GM21526 (cell line): ENCODE data around the gene GLIPR1.
"Not testable (repeated sequence)": the region's sequence is repeated elsewhere in the genome, so short reads cannot be mapped to it uniquely, and the experiment has no call there.

ENCODE experiments used
- ATAC-seq: cut with Tn5 transposase; IDR thresholded peaks from one replicate; pipeline ENCODE4 v1.9.1; 2021; ENCODE audit warnings: moderate library complexity; ENCODE audit not compliant: unreplicated experiment, low FRiP score

GLIPR1 gene

DNA sequence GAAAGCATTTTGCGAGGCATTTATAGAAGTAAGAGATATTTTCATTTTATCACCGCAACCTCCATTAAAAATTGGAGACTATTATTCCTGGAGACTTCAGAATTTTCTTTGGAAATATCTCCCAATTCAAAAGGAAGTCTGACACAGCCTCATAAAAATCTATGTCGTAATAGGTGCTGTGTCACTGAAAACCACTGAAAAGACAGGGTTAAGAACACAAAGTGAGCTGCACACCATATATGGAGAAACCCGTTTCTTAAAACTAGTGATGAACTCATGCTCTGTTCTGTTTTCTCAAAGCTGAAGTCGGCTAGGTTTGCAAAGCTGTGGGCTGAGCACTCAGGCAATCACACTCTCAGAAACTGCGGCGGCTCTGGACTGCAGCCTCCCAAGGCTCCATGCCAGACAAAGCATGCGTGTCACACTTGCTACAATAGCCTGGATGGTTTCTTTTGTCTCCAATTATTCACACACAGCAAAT lies at the start of gene GLIPR1:
GLIPR1 (plus strand) TSS at position 287 of the 481 bp plus-strand sequence; CDS start at position 413, 126 bp downstream.
- peak; percentile 94 for ATAC-seq

DNA sequence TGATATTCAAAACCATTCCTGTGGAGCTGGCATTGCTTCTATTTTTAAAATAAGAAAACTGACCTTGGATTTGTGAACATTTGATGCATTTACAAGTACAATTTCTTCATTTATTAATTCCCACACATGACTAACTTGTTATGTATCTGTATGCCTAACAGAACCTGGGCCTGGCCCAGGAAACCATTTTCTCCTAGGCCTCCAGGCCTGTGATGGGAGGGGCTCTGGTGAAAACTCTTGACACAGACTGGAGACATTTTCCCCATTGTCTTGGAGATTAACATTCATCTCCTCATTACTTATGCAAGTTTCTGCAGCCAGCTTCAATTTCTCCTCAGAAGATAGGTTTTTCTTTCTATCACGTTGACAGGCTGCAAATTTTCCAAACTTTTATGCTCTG lies 47.6 kb upstream of the GLIPR1 start:
- no peak for ATAC-seq

DNA sequence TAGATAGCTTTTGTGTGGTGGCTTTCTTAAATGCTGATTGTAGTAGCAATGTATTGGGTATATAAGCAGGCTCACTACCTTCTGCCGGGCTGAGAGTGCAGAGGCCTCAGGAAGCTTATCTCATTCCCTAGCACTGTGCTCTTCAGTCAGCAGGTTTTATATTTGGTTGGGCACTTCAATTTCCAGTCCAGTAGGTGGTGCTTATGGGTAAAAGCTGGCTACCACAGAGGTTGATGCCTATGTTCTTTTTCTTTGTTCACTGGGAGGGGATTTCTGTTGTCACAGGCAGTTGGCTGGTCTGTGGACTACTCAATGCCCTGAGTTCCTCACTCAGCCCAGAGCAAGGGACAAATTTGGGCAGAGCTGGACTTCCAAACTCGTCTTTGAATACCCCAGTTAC lies 43.0 kb upstream of the GLIPR1 start:
- no peak for ATAC-seq

DNA sequence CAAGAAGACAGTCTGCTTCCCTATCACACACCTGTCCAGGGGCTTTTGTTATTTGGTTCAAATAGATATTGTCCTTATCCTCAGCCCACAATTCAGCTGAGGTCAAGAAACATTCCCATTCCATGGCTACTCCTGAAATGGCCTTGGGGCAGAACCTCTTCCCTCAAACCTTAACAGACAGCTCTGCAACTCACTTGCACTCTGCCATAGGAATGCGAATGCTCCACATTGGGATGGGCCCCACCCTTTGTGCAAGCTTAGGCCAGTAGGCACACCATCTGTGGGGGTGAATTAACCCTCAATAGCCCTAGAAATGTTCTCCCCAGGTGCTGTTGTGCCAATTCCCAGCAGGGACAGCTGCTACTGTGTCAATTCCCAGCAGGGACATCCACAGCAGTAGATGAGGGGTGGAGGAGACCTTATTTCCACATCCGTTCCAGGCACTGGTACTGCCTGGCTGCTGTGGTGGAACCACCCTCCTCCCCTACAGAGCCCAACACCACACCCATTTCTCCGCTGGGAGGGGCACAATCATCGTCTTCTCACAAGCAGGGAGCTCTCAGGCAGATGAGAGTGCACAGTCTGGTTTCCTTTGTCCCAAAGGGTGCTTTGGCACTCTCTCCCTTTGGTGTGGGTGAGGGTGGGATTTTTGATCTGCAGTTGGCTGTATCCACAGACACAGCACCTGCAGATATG lies 42.3 kb upstream of the GLIPR1 start:
- ATAC-seq, result no peak

DNA sequence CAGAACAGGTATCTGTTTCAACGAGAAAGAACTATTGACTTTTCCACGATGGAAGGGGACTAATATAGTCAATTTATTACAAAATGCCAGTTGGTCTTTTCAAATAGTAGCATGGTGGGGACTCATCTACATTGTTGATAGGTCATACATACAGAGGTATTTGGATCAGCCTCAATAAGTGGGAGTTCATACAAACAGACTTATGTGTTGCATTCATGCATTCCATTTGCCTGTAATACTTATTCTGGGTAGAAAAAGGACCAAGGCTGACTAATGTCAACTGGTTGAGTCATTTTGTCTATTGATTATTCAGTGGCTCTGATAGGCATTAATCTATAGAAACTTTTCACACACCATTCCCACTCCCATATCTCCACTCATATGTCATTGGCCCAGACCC lies 41.5 kb upstream of the GLIPR1 start:
- no peak for ATAC-seq

DNA sequence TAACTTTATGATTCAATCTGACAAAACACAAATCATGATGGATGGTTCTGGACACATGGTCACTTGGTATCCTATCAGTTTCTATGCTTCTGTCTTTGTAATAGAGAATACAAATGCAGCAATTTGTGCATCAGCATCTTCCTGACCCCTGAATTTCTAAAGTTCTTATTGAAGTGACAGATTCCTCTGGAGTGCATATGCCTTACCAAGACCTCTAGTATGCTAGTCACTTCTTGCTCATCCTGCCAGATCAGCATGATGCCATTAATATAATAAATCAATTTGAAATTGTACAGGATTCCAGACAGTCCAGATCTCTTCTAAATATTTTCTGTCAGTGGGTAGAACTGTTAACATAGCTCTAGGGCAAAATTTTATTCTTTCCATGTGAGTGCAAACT lies 40.6 kb upstream of the GLIPR1 start:
- ATAC-seq, result no peak

DNA sequence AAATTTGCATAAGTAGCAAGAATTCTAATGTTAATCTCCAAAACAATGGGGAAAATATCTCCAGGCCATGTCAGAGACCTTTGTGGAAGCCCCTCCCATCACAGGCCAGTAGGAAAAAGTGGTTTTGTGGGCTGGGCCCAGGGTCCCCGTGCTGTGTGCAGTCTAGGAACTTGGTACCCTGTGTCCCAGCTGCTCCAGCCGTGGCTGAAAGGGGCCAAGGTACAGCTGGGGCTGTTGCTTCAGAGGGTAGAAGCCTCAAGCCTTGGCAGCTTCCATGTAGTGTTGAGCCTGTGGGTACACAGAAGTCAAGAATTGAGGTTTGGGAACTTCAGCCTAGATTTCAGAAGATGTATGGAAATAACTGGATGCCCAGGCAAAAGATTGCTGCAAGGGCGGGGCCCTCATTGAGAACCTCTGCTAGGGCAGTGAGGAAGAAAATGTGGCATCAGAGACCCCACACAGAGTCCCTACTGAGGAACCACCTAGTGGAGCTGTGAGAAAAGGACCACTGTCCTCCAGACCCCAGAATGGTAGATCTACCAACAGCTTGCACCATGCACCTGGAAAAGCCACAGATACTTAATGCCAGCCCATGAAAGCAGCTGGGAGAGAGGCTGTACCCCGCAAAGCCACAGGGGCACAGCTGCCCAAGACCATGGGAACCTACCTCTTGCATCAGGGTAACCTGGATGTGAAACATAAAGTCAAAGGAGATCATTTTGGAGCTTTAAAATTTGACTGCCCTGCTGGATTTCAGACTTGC lies 38.7 kb upstream of the GLIPR1 start:
- not testable (repeated sequence) for ATAC-seq

DNA sequence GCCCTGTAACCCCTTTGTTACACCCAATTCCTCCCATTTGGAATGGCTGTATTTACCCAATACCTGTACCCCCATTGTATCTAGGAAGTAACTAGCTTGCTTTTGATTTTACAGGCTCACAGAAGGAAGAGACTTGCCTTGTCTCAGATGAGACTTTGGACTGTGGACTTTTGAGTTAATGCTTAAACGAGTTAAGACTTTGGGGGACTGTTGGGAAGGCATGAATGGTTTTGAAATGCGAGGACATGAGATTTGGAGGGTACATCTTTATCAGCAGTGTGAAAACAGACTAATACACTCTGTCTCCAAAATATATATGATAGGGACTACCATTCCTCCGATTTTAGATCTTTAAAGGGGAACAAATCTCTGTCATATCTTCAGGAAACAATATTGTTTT lies 38.1 kb upstream of the GLIPR1 start:
- ATAC-seq, result not testable (repeated sequence)

DNA sequence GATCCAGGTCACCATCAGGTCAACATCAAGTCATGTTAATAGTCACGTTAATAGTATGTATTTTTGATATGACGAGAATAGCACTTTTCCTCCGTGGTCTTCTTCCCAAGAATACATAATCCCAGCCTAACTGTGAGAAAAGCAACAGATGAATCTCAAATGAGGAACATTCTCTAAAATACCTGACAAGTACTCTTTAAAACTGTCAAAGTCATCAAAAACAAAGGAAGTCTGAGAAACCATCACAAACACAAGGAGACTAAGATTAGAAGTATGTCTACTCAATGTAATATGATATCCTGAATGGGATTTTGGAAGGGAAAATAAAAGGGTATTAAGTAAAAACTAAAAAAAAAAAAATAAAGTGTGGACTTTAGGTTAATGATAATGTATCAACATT lies 36.8 kb upstream of the GLIPR1 start:
- ATAC-seq, result no peak

DNA sequence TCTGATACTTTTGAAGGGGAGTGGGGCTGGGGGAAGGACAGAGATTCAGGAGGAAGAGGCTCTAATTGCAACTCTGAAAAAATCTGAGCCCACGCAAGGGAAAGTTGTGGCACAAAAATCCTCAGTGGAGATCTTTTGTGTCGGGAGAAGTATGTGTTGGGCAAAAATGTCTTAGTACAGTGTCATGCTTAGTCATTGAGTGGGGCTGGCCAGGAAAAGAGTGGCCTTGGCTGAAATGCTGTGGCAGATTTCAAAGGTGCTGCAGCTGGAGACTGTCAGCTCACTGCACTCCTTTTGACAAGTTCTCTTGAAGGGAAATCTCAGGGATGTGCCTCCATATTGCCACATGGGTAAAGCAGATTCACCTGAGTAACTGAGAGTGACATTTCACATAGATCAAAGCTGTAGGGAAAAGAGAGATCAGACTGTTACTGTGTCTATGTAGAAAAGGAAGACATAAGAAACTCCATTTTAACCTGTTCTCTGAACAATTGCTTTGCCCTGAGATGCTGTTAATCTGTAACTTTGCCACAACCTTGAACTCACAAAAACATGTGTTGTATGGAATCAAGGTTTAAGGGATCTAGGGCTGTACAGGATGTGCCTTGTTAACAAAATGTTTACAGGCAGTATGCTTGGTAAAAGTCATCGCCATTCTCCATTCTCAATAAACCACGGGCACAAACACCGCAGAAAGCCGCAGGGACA lies 36.0 kb upstream of the GLIPR1 start:
- ATAC-seq, result no peak

DNA sequence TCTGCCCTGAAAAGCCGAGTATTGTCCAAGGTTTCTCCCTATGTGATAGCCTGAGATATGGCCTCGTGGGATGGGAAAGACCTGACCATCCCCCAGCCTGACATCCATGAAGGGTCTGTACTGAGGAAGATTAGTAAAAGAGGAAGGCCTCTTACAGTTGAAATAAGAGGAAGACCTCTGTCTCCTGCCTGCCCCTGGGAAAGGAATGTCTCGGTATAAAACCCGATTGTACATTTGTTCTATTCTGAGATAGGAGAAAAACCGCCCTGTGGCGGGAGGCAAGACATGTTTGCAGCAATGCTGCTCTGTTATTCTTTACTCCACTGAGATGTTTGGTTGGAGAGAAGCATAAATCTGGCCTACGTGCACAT lies 35.4 kb upstream of the GLIPR1 start:
- not testable (repeated sequence) for ATAC-seq

DNA sequence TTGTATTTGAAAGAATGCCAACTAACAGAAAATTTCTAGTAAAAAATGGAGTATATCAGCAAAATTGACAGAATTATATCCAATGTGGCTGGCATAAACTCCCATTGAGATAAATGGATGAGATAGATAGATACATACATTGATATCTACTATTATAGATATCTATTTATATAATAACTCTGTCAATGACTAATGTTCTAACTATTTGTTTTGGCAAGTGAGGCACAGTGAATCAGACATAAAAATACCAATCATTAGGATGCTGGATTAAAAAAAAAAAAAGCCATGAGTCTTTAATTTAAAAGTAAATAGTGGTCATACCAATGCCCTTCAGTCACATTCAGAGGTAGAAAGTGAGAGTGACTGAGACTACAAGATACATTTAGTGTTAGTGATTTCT lies 33.7 kb upstream of the GLIPR1 start:
- ATAC-seq, result no peak

DNA sequence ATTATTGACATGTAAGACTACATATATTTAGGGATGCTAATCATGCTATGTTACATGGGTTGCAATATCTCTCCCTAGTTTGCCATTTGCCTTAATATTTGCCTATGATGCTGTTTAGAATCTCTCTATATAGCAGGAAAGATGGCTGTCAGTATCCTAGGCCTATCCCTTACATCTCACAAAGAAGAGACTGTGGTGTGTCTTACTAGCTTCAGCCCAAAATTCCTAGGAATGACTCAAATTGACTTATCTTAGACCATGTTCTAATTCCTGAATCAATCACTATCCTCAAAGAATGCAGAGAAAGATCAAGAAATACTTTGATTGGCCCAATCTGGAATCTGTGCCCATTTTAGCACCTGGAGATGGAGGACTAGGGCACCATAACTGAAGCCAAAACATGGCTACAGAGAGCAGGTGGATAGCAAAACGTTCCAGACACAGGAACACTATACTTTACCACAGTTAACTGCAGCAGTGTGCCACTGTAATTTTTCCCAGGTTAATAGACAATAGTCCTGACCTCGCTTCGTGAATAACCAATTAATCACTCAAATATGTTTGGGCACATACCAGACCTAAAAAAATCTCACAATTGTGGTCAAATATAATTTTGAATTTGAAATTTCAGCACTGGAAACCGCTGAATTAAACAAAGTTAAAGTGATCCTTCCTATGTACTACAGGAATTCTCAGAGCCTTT lies 32.7 kb upstream of the GLIPR1 start:
- no peak for ATAC-seq

DNA sequence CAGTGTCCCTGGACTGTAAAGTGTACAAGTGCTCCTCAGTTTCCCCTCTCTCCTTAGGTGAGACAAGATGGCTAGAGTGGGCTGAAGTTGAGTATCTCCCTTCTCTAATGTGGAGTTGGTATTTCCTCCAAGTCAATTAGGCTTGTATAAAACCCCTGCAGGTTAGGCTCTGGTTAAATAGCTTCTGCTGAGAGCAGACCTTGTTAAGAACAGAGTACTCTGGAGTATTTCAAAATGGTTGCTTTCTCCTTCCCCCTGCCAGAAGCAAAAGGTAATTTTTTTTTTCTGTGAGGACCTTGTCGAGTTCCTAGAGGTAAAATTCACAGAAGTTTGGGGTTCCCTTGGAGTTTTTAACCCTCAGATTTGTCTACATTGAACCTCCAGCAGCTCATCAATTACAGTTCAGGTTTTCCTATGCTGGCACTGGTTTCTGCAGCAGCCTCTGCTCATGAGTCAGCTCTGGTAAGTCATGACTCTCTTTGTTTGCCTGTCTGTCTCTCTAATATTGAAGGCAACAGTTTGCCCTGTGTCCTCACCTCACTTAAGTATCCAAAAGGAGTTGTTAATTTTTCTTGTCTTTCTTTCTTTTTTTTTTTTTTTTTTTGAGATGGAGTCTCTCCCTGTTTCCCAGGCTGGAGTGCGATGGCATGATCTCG lies 27.8 kb upstream of the GLIPR1 start:
- no peak for ATAC-seq

DNA sequence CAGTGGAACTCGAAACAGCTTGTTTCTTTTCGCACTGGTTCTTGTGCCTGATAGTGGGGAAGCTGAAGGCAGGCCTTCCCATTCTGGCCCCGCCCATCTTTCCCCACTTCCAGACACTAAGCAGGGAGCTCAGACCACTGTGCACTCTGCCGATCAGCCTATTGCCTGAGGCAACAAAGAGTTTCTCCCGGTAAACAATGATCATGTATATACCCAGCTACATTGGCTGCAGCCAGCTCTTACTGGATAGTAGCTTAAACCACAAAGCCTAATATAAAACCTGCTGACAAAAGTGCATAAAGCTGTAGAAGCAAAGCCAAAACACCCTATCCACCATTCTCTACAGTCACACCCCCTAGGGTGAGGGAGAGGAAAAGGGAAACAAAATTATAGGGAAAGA lies 24.7 kb upstream of the GLIPR1 start:
- no peak for ATAC-seq

DNA sequence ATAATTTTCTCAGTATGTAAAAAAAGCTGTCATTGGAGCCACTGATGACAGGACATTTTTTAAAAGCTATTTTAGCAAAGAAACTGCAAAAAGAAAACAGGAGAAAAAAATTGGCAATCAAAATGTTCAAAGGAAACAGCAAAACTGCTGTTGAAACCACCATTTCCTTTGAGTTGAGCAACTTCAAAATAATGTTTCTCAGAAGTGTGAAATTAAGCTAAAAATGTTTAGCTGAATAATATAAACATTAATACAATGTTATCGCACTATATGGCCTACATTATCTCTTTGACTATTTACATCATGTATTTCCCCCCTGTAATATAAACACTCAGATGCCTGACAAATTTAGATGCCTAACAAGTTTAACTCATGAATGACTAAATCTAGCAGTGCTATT lies 23.4 kb upstream of the GLIPR1 start:
- ATAC-seq, result no peak

DNA sequence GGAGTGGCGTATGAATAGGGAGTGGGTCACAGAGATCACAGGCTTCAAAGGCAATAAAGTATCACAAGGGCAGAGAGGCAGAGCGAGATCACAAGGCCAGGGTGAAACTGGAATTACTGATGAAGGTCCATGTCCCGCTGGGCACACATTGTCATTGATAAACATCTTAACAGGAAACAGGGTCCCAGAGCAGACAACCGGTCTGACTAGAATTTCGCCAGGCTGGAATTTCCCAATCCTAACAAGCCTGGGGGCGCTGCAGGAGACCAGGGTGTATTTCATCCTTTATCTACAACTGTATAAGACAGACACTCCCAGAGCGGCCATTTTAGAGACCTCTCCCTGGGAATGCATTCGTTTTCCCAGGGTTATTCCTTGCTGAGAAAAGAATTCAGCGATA lies 22.7 kb upstream of the GLIPR1 start:
- not testable (repeated sequence) for ATAC-seq

DNA sequence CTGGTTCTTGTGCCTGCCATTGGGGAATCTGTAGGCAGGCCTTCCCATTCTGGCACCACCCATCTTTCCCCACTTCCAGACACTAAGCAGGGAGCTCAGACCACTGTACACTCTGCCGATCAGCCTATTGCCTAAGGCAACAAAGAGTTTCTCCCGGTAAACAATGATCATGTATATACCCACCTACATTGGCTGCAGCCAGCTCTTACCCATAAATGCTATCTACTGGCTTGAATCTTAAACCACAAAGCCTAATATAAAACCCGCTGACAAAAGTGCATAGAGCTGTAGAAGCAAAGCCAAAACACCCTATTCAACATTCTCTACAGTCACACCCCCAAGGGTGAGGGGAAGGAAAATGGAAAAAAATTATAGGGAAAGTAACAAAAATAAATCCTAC lies 20.8 kb upstream of the GLIPR1 start:
- no peak for ATAC-seq

DNA sequence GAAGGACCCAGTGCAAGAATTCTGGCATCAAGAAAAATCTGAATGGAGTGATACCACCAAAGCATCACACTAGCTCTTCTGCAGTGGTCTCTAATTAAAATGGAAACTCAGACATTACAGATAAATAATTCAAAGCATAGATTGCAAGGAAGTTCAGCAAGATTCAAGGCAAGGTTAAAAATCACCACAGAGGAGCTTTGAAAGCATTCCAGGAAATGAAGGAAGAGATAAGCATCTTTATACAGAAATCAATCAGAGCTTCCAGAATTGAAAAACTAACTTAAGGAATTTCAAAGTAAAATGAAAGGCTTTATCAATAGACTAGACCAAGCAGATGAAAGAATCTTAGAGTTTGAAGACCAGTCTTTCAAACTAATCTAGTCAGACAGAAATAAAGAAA lies 20.4 kb upstream of the GLIPR1 start:
- ATAC-seq, result no peak
